Mesenteric fat pad (tissue), 1 donor: Measurements from ENCODE around the gene PEX5. TPM values are rescaled to one million over a fixed set of nuclear protein-coding genes. Genes with fewer than 3 reads are reported as not detected.
A peak's percentile ranks its signal among the peaks of the same experiment; 100 is the strongest.

ENCODE experiments used
- DNase-seq: peaks from one replicate; pipeline ENCODE4 v3.0.0-alpha.2; 2020; ENCODE audit warnings: low spot score
- long read RNA-seq: library from polyadenylated mRNA; unstranded; transcript quantifications from one replicate; pipeline ENCODE4 v2.0.0, GENCODE V29; 2020
- total RNA-seq: library from RNA; stranded (reverse); fragmentation: NEBNext Ultra II Directional; extraction: Animal tissue kit (Norgen Biotek cat#: 25700); gene quantifications from one replicate; pipeline ENCODE4 v1.2.1, GENCODE V29; 2021
- donor health status: DM: yes; HTN: yes; CAD: no.

Gene PEX5
- 56.5 TPM for total RNA-seq
- long read RNA-seq, partial matches to known transcripts, result 4 of 9 reads
- long read RNA-seq, other reads (novel, unspliced or antisense), result 2 of 9 reads

- DNase-seq, result peak; percentile 93
These were observed at the start of gene PEX5 for GRCh38 chr12:7189398-7190267. TSS of gene PEX5 (plus strand) at chr12:7189686. CDS start at chr12:7190378, 692 bp downstream.

GRCh38 chr12:7141351-7142005 is 48.0 kb upstream of the PEX5 start:
- no peak for DNase-seq

GRCh38 chr12:7142056-7142644 is 47.3 kb upstream of the PEX5 start:
- no peak for DNase-seq

- DNase-seq, result no peak
These were observed 46.5 kb upstream of the PEX5 start for GRCh38 chr12:7142809-7143465.

DNA sequence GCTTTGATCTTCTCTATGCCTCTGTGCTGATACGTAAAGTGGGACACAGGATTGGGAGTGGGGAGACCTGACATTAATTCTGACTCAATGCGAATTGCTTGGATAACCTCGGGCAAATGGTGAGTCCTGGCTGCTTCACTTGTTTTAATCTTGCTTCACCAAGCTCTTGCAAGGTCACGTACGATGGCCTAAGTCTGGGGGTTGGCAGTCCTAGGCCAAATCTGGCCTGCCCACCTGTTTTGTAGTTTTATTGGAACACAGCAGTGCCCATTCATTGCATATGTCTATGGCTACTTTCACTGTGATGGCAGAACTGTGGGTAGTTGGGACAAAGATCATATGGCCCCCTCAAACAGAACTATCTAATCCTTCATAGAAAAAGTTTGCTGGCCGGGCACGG is 45.9 kb upstream of the PEX5 start:
- no peak for DNase-seq

DNA sequence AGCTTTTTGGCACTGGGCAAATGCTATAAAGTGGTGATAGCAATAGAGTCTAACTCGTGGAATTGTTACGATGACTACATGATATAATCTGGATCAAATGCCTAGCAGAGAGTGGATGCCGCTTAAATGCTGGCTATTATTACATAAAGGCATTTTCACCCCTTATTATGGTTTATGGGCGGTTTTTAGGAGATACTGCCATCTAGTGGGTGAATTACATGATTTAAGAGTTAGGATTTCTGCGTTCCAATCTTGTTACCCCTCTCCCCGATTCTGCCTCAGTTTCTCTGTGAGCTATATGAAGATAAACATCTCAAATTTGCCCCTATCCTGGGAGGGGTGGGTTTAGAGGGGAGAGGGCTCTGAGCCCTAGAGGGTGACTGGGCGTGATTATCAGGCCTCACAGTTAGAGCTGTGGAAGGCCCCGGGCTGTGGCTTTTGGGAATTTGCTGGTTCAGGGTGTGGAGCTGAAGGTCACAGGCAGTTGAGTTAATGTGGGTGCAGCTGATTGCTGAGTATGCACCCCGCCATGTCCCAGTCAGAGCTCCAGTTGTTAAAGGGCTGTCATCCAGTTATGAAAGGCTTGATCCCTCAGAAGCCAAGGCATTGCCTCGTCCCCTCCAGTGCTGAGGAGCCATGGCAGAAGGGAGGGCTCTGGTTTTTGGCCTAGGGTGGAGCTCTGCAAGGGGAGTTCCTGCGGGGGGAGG is 44.9 kb upstream of the PEX5 start:
- peak; percentile 30 for DNase-seq

GRCh38 chr12:7145671-7146070 is 43.8 kb upstream of the PEX5 start:
- DNase-seq, result peak; percentile 11

DNA sequence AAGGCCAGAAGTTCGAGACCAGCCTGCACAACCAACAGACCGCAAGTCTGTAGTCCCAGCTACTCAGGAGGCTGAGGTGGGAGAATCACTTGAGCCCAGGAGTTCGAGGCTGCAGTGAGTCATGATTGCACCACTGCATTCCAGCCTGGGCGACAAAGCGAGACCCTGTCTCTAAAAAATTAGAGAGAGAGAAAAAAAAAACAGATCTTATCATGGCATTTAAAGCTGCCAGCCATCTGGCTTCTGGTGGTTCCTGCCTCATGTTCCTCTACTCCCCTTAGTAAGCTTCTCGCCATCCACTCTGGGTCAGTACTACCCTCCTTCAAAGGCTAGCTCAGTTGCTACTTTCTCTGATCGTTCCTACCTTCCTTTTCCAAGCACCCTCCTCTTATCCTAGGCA is 43.3 kb upstream of the PEX5 start:
- peak; percentile 37 for DNase-seq

GRCh38 chr12:7146906-7147305 is 42.6 kb upstream of the PEX5 start:
- DNase-seq, result peak; percentile 84

- DNase-seq, result peak; percentile 59
These were observed 39.1 kb upstream of the PEX5 start for GRCh38 chr12:7150356-7150755.

GRCh38 chr12:7150841-7151240 is 38.6 kb upstream of the PEX5 start:
- DNase-seq, result peak; percentile 86

DNA sequence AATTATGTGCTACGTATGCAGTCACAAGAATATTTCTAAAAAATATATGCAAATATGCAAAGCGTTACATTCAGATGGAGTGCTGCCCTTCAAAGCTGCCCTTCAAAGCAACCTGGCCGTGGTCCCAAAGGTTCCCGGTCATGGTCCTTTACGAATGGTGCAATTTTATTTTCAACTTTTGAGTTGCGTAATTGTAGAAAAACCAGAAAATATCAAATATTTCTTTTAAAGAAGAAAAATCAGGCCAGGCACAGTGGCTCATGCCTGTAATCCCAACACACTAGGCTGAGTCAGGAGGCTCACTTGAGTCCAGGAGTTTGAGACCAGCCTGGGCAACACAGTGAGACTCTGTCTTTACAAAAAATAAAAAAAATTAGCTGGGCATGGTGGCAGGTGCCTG is 38.0 kb upstream of the PEX5 start:
- peak; percentile 45 for DNase-seq

GRCh38 chr12:7152818-7153217 is 36.7 kb upstream of the PEX5 start:
- no peak for DNase-seq

- peak; percentile 49 for DNase-seq
These were observed 35.4 kb upstream of the PEX5 start for GRCh38 chr12:7154042-7154441.

DNA sequence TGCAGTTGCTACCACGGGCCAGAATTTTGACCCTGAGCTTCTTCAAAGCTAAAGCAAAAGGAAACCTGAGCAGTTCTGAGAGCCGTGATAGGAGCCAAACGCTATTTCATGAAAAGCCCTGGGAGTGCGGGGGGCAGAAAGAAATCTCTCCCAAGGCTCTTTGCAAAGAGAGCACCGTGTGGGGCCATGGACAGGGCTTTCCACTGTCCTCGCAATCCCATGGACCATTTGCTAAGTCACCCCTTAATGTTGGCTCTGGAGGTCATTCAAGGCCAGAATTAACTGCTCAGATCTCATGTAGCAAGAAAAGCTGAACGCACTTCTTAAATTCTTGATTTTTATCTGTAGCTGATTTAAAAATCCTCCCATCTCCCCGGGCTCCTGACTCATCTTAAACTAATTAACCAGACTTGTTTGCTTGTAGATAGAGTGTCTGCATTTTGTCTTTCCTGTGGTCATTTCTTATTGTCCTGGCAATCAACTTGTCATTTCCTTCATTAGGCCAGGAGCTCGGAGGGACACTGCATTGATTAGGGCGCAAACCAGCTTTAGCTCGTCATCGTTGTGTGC is 34.5 kb upstream of the PEX5 start:
- no peak for DNase-seq

DNA sequence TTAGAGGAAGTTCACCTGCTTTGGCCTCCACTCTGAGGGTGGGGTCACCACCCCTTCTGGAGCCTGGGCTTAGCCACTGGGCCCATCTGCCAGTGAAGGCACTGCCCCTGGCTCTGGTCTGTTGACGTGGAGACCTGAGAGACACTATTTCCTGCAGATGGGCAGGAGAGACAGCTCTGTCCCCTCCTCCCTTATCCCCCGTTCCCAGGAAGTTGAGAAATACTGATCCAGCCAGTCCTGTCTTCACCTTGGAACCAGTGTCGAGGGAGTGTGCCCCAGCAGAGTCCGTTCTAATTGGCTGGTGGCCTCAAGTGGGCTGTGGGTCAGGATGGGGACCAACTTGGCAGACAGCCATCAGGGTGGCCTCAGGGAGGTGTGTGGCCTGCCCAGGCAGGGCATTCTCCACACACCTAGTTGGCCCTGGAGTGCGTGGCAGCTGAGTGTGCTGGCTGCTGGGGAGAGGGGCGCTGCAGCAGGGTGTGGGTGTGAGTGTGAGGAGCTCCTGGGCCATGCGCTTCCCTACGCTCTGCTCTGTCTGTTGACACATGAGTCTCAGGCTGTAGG is 33.9 kb upstream of the PEX5 start:
- DNase-seq, result no peak

DNA sequence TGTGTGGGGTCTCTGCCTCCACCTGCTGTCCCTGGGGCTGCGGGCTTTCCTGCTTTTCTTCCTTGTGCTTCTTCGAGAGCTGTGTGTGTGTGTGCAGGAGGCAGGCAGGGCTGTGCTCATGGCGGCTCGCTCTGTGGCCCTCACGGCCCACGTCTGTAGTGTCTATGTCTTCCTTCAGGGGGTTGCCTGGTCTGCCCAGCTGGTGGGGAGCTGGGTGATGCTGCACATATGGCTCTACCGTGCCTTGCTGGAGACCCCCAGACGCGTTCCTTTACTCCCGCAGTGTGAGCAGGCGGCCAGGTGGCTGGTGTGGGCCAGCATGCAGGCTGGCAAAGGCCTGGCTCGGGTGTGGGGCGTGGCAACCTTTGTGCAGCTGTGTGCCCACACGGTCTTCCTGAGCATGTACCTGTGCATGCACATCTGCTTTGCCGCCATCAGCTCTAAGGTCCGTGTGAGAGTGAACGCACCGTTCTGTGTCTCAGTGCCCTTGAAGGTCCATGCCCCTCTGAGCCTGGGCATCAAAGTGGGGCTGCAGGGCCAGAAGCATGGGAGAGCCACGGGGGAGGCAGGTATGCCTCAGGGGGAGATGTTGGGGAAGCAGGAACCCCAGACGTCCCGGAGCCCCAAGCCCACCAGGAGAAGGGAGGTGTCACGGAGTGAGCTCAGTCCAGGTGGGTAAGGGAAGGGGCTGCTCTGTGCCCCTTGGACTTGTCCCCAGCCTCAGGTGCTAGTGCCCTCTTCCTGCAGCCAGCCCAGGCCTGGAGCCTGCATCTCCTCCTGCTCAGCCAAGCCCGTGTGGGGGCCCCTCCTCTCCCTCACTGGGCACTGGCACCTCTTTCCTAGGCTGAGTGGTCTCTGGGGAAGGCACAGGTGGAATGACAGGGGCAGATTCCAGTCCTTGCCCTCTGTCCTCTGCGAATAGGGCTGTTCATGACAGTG is 33.0 kb upstream of the PEX5 start:
- no peak for DNase-seq

DNA sequence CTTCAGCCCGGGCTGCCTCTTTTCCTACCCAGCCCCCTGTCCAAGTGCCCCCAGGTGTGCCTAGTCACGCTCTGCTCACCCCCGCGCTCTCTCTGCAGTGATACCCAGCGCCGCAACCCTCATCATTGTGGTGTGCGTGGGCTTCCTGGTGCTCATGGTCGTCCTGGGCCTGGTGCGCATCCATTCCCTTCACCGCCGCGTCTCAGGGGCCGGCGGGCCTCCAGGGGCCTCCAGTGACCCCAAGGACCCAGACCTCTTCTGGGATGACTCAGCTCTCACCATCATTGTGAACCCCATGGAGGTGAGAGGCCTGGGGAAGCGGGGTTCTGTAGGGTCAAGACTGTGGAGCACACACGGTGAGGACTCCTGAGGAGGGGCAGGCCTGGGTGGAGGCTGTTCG is 32.1 kb upstream of the PEX5 start:
- DNase-seq, result no peak
